ENCODE data around the gene ESR1.

ESR1 gene

DNA sequence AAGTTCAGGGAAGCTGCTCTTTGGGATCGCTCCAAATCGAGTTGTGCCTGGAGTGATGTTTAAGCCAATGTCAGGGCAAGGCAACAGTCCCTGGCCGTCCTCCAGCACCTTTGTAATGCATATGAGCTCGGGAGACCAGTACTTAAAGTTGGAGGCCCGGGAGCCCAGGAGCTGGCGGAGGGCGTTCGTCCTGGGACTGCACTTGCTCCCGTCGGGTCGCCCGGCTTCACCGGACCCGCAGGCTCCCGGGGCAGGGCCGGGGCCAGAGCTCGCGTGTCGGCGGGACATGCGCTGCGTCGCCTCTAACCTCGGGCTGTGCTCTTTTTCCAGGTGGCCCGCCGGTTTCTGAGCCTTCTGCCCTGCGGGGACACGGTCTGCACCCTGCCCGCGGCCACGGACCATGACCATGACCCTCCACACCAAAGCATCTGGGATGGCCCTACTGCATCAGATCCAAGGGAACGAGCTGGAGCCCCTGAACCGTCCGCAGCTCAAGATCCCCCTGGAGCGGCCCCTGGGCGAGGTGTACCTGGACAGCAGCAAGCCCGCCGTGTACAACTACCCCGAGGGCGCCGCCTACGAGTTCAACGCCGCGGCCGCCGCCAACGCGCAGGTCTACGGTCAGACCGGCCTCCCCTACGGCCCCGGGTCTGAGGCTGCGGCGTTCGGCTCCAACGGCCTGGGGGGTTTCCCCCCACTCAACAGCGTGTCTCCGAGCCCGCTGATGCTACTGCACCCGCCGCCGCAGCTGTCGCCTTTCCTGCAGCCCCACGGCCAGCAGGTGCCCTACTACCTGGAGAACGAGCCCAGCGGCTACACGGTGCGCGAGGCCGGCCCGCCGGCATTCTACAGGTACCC, at the start of gene ESR1:
Gene ESR1 (plus strand): TSS at position 170 of the 858 bp plus-strand sequence. CDS start 231 bp downstream, at position 401.
- no peak for DNase-seq

DNA sequence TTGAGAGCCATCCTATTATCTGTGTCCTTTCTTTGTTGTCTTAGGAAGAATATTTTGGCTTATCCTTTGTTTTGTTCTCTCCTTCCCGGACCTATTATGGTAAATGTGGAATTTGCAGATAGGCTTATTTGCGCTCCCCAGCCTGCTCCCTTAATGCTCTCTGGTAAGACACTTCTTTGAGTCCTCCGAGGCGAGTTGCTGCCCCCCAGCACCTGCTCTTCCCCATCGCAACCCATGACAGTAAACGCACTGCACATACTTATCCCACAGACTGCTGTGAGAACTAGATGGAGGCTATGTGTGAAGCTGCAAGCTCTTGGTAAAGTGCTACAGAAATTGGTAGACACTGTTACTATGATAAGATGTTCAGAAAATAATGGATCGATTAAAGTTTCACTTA, 47.0 kb upstream of the ESR1 start:
- no peak for DNase-seq

DNA sequence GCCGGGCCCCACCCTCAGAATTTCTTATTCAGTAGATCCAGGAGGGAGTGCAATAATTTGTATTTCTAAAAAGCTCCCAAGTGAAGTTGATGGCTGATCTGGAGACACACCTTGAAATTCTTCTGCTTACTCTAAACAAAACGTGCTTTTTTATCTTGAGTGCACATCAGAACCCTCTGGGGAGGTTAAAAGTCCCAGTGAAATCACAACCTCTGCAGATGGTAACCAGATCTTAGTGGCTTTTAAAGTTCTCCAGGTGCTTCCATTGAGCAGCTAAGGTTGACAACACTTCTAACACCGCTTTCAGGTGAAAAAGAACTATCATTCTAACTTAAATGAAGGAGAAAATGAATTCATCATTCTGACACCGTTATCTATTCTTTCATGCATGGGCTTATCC, 45.6 kb upstream of the ESR1 start:
- DNase-seq, result no peak

DNA sequence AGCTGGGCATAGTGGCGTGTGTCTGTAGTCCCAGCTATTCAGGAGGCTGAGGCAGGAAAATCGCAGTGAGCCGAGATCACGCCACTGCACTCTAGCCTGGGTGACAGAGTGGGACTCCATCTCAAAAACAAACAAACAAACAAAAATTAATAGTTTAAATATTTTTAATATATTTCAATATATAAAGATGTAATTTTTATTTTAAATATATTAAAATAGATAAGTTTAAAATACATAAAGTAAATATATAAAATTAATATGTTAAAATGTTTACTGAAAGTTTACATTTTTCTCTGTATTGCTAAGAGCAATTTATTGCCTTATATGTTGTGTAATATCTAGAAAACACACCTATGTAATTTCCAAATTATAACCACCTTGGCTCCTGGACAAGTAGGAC, 44.7 kb upstream of the ESR1 start:
- no peak for DNase-seq

DNA sequence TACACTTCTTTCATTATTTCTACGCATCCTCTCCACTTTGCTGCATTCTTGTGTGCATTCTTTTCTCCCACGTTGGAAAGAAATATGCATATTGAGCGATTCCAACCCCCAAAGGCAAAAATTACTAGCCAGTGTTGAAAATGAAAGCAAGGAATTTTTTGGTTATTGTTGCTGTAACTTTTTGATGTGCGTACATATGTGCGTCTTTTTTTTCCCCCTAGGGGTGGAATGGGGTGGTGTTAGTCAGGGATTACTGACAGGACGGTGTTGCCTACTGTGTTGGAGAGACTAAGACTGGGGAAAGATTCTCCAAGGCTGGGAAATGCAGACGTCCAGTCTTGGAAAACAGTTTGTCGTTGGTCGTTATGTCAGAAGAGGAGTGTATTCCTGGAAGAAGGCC, 44.2 kb upstream of the ESR1 start:
- DNase-seq, result no peak

DNA sequence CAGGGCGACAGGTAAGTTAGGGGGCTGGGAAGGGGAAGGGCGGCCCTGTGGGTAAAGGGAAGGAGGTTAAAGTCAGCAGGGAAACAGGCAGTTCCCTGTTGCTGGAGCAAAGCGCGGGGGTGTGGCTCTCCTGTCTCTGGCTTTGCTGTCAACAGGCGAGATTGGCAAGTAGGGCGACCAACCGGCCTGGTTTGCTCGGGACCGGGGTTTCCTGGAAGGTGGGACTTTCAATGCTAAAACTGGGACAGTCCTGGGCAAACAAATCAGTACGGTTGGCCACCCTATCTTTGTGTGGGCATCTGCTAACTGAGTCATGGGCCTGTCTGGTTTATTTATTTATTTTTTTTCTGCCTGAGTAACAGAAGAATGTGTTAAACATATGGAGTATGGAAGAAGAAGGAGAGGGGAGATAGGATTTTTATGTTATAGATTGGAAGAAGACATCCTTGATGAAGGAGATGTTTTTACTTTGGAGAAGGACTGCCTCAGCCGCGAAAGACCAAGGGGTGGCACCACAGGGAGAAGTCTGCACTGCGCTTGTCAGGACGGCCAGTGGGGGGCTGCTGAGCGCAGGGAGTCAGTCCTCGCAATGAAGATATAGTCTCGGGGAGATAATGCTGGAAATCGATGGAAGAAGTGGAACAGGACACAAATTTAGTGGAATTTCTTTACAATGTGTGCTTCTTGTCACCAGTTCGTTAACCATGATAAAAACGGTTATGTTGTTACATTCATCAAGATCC, 43.4 kb upstream of the ESR1 start:
- DNase-seq, result peak; percentile 81

DNA sequence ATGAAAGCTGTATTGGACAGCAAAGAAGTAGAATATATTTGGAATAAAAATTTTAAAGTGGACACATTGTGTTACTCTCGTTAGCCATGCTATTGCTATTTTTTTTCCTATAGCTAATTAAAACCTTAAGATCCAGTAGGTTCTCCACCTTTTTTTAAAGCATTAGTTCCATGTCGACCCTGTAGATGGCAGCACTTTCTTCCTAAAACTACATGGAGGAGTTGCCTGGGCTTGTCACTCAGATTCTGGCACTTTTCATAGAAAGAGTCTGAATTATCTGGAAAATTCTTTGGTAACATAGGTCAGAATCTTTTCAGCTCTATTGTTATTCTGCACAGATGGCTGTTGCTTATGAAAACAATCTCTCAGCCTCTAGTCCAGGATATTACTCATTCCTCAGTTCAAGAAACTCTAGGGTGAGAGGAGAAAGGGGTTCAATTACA, 42.0 kb upstream of the ESR1 start:
- no peak for DNase-seq

DNA sequence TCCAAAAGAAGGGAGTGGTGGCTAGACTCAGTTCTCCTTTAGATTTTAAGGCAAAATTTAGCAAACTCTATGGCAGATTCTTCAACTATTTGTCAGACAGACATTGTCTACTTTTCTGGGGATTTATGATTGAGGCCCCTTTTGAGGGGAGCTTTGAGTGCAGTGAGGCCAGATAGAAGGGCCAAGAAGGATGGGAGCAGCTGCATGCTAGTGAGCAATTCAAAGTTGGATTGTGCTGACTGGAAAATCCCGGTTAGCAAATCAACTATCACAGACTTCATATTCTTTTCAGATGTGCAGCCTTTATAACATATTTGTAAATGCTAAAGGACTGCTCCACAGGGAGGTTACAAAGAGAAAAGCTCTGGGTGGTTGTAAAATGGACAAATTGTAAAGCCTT, 35.0 kb upstream of the ESR1 start:
- no peak for DNase-seq

DNA sequence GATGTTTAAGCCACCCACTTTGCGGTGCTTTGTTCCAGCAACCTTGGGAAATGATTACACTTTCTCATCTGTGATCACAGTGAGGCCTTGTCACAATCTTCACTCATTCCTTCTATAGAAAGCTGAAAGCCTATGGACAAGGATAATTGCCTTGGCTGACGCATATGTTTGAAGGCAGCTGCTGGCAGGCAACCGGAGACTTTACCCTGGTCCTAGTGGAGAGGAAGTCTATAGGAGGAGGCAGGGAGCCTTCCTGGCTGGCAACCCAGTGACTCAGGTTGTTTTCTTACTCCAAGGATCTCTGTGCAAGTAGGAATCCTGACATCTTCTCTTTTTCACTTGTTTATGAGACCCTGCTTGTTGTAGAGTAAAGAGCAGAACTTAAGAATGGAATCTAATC, 34.1 kb upstream of the ESR1 start:
- DNase-seq, result no peak

DNA sequence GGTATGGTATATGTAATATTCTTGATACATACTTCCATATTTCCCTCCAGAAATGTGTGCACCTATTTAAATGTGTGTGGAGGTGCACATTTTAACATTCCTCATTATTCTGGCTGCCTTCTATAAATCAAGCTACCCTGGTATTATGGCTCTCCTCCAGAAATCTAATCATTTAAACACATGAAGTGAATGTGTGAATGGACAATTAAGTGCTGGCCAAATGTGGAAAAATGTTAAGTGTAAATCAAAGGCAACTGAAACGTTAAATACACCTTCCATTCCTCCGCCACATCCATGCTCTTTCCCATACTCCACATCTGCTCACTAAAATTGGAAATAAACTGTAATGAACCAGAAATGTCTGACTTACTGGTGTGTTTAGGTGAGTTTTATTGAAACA, 24.9 kb upstream of the ESR1 start:
- DNase-seq, result no peak

DNA sequence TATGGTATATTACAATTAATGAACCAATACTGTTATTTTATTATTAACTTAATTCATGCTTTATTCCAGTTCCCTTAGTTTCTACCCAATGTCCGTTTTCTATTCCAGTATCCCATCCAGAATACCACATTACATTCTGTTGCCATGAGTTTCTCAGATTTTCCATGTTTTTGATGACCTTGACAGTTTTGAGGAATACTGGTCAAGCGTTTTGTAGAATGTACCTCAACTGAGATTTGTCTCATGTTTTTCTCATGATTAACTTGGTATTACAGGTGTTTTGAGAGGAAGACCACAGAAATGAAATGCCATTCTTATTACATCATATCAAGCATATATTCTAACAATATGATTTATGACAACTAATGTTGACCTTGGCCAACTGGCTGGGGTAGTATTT, 23.8 kb upstream of the ESR1 start:
- DNase-seq, result no peak

DNA sequence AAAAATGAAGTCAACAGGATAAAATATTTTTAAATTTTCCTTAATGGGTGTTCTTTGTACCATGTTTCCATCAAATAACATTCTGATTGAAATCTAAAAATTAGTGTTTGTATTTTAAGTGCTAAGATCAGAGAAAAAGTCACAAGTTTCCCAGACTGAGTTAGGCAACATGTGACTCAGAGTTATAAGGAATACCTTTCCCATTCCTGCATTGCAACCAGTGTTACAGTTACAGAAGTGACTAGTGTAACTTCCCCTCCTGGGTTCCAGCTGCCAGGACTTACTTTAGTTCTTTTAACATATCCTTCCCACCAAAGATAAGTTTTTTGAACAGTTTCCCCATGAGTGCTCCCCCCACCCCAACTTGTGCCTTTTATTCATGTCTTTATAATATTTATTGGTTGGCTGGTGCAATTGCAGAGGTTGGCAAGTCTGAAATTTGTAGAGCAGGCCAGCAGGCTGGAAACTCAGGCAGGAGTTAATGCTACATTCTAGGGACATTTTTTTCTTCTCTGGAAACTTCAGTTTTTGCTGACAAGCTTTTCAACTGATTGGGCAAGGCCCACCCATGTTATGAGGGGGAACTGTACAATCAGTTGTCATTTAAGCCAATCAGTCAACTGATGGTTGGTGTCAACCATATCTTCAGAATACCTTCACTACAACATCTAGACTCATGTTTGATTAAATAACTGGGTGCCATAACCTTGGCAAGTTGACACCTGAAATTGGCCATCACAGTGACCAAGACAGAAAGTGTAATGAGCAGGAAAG, 22.9 kb upstream of the ESR1 start:
- DNase-seq, result no peak

DNA sequence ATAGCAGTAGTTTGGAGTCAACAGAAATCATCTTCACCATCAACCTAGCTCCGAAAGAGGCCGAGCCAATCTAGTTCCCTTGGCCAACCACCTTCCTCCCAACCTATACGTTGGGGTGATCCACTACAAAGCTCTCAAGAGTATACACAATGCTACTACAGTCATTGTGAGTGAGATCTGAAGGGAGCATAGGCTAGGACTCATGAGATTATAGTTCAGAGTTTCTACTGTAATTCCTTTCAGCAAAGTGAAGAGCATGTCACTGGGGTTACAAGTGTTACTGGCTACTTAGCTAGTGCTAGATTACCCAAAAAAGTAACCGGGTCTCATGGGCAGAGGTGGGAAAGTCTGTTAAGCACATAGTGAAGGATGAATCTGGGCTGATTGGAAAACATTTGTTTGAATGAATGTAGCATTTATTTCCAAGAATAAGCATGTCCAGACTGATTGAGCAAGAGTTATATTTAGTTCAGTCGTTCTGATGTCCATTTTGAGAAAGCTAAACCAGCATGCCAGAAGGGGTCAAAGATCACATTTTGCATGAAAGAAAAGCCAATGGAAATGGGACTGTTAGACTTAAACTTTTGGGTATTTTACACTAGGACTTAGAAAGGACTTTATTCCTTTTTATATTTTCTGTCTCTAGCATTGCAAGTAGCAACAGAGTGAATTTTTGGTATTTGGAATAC, 10.5 kb upstream of the ESR1 start:
- no peak for DNase-seq

DNA sequence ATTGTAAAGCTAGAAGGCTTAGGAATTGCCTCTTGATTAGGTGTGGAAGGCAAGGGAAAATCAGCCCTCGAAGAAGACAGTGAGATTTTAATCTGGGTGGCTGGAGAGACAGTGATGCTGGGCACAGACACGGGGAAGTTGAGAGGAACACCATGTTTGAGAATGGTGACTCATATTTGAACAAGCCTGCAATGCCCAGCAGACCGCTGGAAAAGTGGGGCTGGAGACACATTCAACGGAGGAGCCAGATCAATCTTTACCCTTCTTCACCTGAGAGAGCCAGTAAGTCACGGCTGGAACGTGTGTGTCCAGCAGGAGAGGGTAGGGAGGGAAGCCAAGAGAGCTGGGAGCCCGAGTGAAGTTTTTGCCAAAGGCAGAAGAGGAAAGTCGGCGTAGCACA, 3.7 kb upstream of the ESR1 start:
- DNase-seq, result no peak

DNA sequence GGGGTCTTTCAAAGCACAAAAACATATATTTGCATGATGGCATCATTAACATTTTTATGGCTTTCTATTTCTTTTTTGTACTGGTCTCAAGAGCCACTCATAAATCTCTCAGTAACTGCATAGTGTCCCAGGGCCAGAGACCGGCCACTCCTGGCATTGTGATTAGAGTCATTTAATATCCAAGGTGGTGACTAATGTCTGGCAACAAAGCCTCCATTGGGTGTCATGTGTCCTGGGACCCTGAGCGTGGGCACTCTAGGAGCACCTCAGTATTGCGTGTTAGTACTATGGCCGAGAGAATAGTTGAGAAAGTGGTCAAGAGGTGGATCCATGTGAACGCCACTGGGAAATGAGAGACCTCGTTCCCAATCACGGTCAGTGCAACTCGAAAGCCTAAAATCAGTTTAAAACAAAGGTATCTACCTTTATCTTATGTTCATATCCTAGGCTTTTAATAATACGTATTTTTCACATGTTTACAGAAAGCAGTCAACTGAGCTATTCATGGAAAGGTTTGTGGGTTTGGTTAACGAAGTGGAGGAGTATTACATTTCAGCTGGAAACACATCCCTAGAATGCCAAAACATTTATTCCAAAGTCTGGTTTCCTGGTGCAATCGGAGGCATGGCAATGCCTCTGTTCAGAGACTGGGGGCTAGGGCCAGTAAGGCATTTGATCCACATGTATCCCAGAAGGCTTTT, 2.7 kb upstream of the ESR1 start:
- DNase-seq, result no peak

DNA sequence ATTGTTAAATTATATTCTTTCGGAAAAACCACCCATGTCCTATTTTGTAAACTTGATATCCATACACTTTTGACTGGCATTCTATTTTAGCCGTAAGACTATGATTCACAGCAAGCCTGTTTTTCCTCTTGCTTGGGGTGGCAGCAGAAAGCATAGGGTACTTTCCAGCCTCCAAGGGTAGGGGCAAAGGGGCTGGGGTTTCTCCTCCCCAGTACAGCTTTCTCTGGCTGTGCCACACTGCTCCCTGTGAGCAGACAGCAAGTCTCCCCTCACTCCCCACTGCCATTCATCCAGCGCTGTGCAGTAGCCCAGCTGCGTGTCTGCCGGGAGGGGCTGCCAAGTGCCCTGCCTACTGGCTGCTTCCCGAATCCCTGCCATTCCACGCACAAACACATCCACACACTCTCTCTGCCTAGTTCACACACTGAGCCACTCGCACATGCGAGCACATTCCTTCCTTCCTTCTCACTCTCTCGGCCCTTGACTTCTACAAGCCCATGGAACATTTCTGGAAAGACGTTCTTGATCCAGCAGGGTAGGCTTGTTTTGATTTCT, 2.1 kb upstream of the ESR1 start:
- DNase-seq, result no peak

DNA sequence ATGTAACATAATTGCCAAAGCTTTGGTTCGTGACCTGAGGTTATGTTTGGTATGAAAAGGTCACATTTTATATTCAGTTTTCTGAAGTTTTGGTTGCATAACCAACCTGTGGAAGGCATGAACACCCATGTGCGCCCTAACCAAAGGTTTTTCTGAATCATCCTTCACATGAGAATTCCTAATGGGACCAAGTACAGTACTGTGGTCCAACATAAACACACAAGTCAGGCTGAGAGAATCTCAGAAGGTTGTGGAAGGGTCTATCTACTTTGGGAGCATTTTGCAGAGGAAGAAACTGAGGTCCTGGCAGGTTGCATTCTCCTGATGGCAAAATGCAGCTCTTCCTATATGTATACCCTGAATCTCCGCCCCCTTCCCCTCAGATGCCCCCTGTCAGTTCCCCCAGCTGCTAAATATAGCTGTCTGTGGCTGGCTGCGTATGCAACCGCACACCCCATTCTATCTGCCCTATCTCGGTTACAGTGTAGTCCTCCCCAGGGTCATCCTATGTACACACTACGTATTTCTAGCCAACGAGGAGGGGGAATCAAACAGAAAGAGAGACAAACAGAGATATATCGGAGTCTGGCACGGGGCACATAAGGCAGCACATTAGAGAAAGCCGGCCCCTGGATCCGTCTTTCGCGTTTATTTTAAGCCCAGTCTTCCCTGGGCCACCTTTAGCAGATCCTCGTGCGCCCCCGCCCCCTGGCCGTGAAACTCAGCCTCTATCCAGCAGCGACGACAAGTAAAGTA, 547 bp upstream of the ESR1 start:
- no peak for DNase-seq

DNA sequence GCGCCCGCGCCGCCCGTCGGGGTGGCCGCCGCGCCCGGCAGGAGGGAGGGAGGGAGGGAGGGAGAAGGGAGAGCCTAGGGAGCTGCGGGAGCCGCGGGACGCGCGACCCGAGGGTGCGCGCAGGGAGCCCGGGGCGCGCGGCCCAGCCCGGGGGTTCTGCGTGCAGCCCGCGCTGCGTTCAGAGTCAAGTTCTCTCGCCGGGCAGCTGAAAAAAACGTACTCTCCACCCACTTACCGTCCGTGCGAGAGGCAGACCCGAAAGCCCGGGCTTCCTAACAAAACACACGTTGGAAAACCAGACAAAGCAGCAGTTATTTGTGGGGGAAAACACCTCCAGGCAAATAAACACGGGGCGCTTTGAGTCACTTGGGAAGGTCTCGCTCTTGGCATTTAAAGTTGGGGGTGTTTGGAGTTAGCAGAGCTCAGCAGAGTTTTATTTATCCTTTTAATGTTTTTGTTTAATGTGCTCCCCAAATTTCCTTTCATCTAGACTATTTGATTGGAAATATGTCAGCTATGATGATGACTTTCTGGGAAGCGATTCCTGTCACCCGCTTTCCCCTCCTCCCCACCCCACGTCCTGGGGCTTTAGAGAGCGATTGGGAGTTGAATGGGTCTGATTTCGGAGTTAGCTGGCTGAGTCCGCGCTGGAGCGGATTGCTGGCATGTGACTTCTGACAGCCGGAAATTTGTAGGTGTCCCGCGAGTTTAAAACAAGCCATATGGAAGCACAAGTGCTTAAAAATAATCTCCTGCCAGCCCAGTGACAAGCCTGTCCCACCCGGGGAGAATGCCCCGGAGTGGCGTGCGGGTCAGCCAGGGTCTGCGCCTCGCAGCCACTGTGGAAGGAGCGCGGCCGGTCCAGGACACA, 1.1 kb downstream of the ESR1 start:
- no peak for DNase-seq

DNA sequence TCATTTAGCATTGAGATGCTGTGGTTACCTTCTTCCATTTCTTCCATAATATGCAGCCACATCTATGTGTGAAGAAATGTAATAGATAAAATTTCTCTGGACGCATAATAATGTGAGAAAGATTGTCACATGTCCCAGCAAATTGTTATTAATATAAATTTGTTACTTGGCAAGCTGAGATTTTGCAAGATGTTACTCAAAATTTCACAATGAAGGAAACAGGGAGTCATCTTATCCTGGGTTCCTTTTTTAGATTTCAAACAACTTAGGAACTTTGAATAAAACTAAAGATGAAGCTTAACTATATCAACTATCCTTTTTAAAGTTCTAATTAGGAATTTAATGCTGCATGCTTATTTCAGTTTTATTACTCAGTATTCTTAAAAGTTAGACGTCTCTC, 3.6 kb downstream of the ESR1 start:
- no peak for DNase-seq

DNA sequence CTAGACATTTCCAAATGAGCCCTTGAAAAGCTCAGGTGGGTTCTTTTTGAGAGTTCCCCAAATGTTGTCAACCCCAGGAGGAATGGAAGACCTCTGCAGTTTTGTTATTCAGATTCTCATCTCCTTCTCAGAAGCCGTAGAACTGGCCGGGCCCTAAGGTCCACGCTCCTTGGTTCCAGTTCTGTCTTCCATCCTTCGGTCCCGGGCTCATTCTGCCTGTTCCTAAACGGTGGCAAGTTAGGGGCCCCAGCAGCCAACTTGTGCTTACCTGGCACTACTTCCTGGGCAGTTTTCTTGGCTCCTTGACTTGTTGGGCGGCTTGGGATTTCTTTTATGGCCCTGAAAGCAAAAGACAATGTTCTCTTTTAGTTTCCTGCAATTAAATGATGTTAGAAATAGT, 6.4 kb downstream of the ESR1 start:
- no peak for DNase-seq

Data from left hindlimb (tissue), 1 donor.